Measurements from ENCODE around the gene NBPF12.
"Not testable (repeated sequence)": the region's sequence is repeated elsewhere in the genome, so short reads cannot be mapped to it uniquely, and the experiment has no call there.

The NBPF12 gene

GRCh38 chr1:147039916-147040315 is 101.8 kb downstream of the NBPF12 start:
- peaks cover 9% of the 10 kb centered on the region for H3K4me1 Mint-ChIP-seq
- H3K4me3 Mint-ChIP-seq: no peak overlapping the region
- H3K9me3 Mint-ChIP-seq: no peaks in the 10 kb centered on the region
- no peak for TF ChIP-seq CTCF (IDR thresholded peaks at IDR 0.05)
- no peak overlapping the region for H3K27ac Mint-ChIP-seq
- no peaks in the 10 kb centered on the region for H3K36me3 Mint-ChIP-seq (ENCODE audit: low read depth)
- DNase-seq: no peak
- peaks cover 33% of the 10 kb centered on the region for H3K27me3 Mint-ChIP-seq (ENCODE audit: low read depth, poor library complexity)

- DNase-seq; H3K27ac Mint-ChIP-seq; H3K4me1 Mint-ChIP-seq; H3K9me3 Mint-ChIP-seq; H3K4me3 Mint-ChIP-seq; H3K36me3 Mint-ChIP-seq (ENCODE audit: low read depth): not testable (repeated sequence)
- peaks cover 46% of the 10 kb centered on the region for H3K27me3 Mint-ChIP-seq (ENCODE audit: low read depth, poor library complexity)
Observed at GRCh38 chr1:147042891-147043290, 104.8 kb downstream of the NBPF12 start.

GRCh38 chr1:147044511-147044910 is 106.4 kb downstream of the NBPF12 start:
- not testable (repeated sequence) for H3K36me3 Mint-ChIP-seq (ENCODE audit: low read depth); H3K27ac Mint-ChIP-seq; H3K4me1 Mint-ChIP-seq; DNase-seq; H3K4me3 Mint-ChIP-seq; H3K9me3 Mint-ChIP-seq
- peaks cover 46% of the 10 kb centered on the region for H3K27me3 Mint-ChIP-seq (ENCODE audit: low read depth, poor library complexity)

Data from nephron progenitor cell (in vitro differentiated cells).